Raji (cell line): ENCODE data around the gene RPL38.

Source experiments
- POLR2A ChIP-seq: IDR thresholded peaks from 2 replicates; pipeline ENCODE4 v1.6.1; 2011; ENCODE audit warnings: low read depth, low read length, control low read depth; ENCODE audit not compliant: insufficient read depth

The RPL38 gene

GRCh38 chr17:74228306-74228978 is 25.0 kb downstream of the RPL38 start:
- no peak for TF ChIP-seq POLR2A

GRCh38 chr17:74230896-74231295 is 27.4 kb downstream of the RPL38 start:
- TF ChIP-seq POLR2A, result no peak

- no peak for TF ChIP-seq POLR2A
Observed at GRCh38 chr17:74231928-74232907, 28.7 kb downstream of the RPL38 start.

GRCh38 chr17:74233937-74234336 is 30.5 kb downstream of the RPL38 start:
- TF ChIP-seq POLR2A, result no peak

GRCh38 chr17:74234486-74234885 is 31.0 kb downstream of the RPL38 start:
- no peak for TF ChIP-seq POLR2A

GRCh38 chr17:74235040-74235581 is 31.6 kb downstream of the RPL38 start:
- TF ChIP-seq POLR2A, result no peak

- TF ChIP-seq POLR2A, result no peak
Observed at GRCh38 chr17:74235911-74236371, 32.5 kb downstream of the RPL38 start.

- TF ChIP-seq POLR2A, result no peak
Observed at GRCh38 chr17:74237321-74237720, 33.8 kb downstream of the RPL38 start.

- TF ChIP-seq POLR2A, result no peak
Observed at GRCh38 chr17:74239172-74239571, 35.7 kb downstream of the RPL38 start.

- TF ChIP-seq POLR2A, result no peak
Observed at GRCh38 chr17:74240618-74241205, 37.2 kb downstream of the RPL38 start.

GRCh38 chr17:74241431-74241830 is 38.0 kb downstream of the RPL38 start:
- no peak for TF ChIP-seq POLR2A

GRCh38 chr17:74241847-74242246 is 38.4 kb downstream of the RPL38 start:
- no peak for TF ChIP-seq POLR2A

- no peak for TF ChIP-seq POLR2A
Observed at GRCh38 chr17:74243013-74243755, 39.7 kb downstream of the RPL38 start.

- no peak for TF ChIP-seq POLR2A
Observed at GRCh38 chr17:74244128-74244527, 40.6 kb downstream of the RPL38 start.

GRCh38 chr17:74244548-74244947 is 41.1 kb downstream of the RPL38 start:
- no peak for TF ChIP-seq POLR2A
